AG04449 (cell line): Measurements from ENCODE around the gene NNT.
"Not testable (repeated sequence)": the region's sequence is repeated elsewhere in the genome, so short reads cannot be mapped to it uniquely, and the experiment has no call there.

ENCODE experiments used
- CTCF ChIA-PET: fragments of 350-600 bp; formaldehyde crosslinking; extraction: SDS; loops from one replicate; lab custom pipeline; 2021; ENCODE audit warnings: antibody characterized with exemption; lab: Yijun Ruan, JAX
- POLR2A ChIA-PET: fragments of 400-600, 350-600 bp; formaldehyde crosslinking; extraction: SDS; loops from one replicate; lab custom pipeline; 2020; ENCODE audit warnings: antibody characterized with exemption, inconsistent platforms; lab: Yijun Ruan, JAX
- DNase-seq: peaks from one replicate; pipeline ENCODE4 v3.0.0-alpha.2; 2010; ENCODE audit warnings: low read depth, low spot score
- H3K4me3 ChIP-seq: 2 replicates; pipeline ENCODE4 v1.5.1; 2011; ENCODE audit warnings: low read depth, mild to moderate bottlenecking, control low read depth, low read length
- CTCF ChIP-seq: IDR thresholded peaks from one replicate; pipeline ENCODE4 v1.5.1; 2011; ENCODE audit warnings: mild to moderate bottlenecking, moderate library complexity, low read length, control low read depth, inconsistent platforms; ENCODE audit not compliant: insufficient read depth; ENCODE audit errors: missing control alignments

Gene NNT

GRCh38 chr5:43602461-43603343, at the start of gene NNT:
NNT (plus strand) TSS chr5:43603180; CDS start chr5:43609196, 6,016 bp downstream.
- H3K4me3 ChIP-seq: peak within 1 kb of the TSS; percentile 79
- CTCF ChIA-PET: interaction anchor here (0.7 to 3.0 kb wide), 4 partner anchors 12 to 45 kb away, joined by 3 to 18 read pairs (median 4); no protein-coding TSS in a partner anchor
- no peak for DNase-seq
- POLR2A ChIA-PET: interaction anchor here (0.5 to 1.2 kb wide), 2 partner anchors 29 to 40 kb away, joined by 3 to 4 read pairs; no protein-coding TSS in a partner anchor
- TF ChIP-seq CTCF: no peak

- CTCF ChIA-PET: interaction anchor here (1.3 to 2.6 kb wide), 3 partner anchors 8 to 77 kb away, joined by 3 to 14 read pairs (median 5); no protein-coding TSS in a partner anchor
- POLR2A ChIA-PET: interaction anchor here (0.7 kb wide), 1 partner anchor 10 kb away, joined by 3 read pairs; no protein-coding TSS in a partner anchor
- no peak for DNase-seq
- no peak for TF ChIP-seq CTCF
- H3K4me3 ChIP-seq: no peak overlapping the region
Measured at GRCh38 chr5:43553381-43553780, 49.6 kb upstream of the NNT start.

- CTCF ChIA-PET: interaction anchor here (0.9 to 2.6 kb wide), 8 partner anchors 9 to 76 kb away, joined by 3 to 15 read pairs (median 4); no protein-coding TSS in a partner anchor
- DNase-seq: no peak
- peak overlapping the region; percentile 18; the same call in 1 of the 2 replicates for H3K4me3 ChIP-seq
- no peak for TF ChIP-seq CTCF
- POLR2A ChIA-PET: no interaction called here
Measured at GRCh38 chr5:43554497-43554896, 48.5 kb upstream of the NNT start.

- POLR2A ChIA-PET: no interaction called here
Measured at GRCh38 chr5:43555895-43556606, 46.9 kb upstream of the NNT start.

GRCh38 chr5:43556607-43556856, 46.4 kb upstream of the NNT start:
- H3K4me3 ChIP-seq: peak overlapping the region; percentile 83
- POLR2A ChIA-PET, DNase-seq: not testable (repeated sequence)
- CTCF ChIA-PET: interaction anchor here (2.3 kb wide), 1 partner anchor 13 kb away, joined by 15 read pairs; no protein-coding TSS in a partner anchor

More at GRCh38 chr5:43555895-43556606, 46.9 kb upstream of the NNT start:
- no peak for DNase-seq
- CTCF ChIA-PET: interaction anchor here (1.1 to 2.3 kb wide), 5 partner anchors 12 to 75 kb away, joined by 4 to 15 read pairs (median 6); no protein-coding TSS in a partner anchor
- TF ChIP-seq CTCF: no peak
- H3K4me3 ChIP-seq: peak overlapping the region; percentile 83

GRCh38 chr5:43556857-43557542, 46.0 kb upstream of the NNT start, which contains the start of gene PAIP1:
PAIP1 (minus strand) TSS chr5:43557077; CDS start chr5:43556846, 231 bp downstream.
- ChIA-PET CTCF (interaction anchor here (0.6 to 2.3 kb wide), 5 partner anchors 13 to 262 kb away, joined by 3 to 15 read pairs (median 3); partner anchors contain the start of gene NNT), POLR2A (no interaction called here)
- peak; percentile 67 for TF ChIP-seq CTCF

More at GRCh38 chr5:43556857-43557542, 46.0 kb upstream of the NNT start, which contains the start of gene PAIP1:
- no peak for DNase-seq
- H3K4me3 ChIP-seq: peak within 1 kb of the TSS; percentile 83
